Activated CD4-positive, alpha-beta T cell treated with anti-CD3 and anti-CD28 coated beads, Interleukin-2, amount 50 U/mL, for 4 hours (primary cell): Measurements from ENCODE around the gene ARNT2.

Experiments
- DNase-seq, 2 experiments: peaks; one replicate each; pipeline ENCODE4 v3.0.0-alpha.2; 2020

Gene ARNT2

DNA sequence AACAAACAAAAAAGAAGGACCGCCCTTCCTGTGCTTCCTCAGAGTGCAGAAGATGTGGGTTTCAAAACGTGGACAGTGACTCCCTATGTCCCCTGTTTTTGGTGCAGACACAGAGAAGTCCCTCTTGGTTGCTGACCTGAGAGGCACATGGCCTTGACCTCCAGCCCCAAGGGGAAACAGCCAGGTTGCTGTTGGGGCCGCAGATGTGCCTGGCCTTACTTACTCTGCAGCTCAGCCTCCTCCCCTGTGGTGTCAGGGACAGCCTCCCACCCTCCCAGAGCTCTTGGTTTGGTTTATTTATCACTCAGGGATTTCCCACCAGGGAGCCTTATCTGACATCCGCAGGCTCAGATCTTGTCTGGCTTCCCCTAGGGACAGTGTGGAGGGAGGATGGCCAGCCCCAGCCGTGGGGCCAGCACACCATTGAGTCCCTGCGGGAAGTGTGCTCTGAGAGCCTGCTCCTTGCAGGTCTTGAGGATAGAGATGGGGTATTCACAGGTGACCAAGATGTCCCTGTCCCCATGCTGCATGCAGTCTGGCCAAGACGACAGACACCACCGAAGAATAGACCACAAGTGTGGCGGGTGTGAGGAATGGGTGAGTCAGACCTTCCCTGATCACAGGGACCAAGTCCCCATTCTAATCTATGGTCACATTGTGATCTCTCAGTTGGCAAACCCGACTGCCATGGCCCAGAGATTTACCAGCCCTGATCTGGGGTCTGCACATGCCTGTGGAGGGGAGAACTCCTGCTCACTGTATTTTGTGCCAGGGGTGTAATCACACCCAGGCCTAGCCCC lies 156.6 kb downstream of the ARNT2 start:
- DNase-seq = no peak

DNA sequence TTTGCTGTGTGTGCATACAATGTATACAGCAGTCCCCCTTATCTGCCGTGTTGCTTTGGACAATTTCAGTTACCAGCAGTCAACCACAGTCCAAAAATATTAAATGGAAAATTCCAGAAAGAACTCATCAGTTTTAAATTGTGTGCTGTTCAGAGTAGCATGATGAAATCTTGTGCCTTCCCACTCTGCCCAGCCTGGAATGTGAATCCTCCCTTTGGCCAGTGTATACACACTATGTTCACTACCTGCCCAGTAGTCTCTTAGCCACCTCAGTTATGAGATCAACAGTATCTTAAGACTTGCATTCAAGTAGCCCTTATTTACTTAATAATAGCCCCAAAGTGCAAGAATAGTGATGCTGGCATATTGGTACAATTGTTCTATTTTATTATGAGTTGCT lies 157.3 kb downstream of the ARNT2 start:
- DNase-seq = no peak

DNA sequence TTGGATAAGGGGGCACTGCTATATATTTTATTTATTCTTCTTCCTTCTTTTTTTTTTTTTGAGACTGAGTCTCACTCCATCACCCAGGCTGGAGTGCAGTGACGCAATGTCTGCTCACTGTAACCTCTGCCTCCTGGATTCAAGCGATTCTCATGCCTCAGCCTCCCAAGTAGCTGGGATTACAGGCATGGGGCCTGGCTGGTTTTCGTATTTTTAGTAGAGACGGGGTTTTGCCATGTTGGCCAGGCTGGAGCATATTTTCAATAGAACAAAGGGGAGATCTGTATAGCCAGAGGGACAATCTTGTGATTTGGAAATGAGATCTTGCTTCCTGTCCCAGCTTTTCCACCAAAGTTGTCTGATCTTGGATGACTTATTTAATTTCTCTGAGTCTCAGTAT lies 157.9 kb downstream of the ARNT2 start:
- DNase-seq = no peak

DNA sequence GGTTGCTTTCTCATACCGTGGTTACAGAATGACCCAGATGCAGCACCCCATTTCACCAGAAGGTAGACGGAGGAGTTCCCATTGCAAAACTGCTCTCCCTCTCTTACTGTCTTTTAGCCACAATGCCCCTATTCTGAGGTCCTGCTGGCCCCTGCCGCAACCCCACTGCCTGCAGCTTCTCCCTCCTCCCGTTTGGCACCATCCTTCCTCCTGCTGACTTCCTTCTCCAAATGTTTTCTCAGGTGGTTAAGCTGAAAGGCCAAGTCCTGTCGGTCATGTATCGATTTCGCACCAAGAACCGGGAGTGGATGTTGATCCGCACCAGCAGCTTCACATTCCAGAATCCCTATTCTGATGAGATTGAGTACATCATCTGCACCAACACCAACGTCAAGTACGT lies 158.7 kb downstream of the ARNT2 start:
- DNase-seq = no peak

DNA sequence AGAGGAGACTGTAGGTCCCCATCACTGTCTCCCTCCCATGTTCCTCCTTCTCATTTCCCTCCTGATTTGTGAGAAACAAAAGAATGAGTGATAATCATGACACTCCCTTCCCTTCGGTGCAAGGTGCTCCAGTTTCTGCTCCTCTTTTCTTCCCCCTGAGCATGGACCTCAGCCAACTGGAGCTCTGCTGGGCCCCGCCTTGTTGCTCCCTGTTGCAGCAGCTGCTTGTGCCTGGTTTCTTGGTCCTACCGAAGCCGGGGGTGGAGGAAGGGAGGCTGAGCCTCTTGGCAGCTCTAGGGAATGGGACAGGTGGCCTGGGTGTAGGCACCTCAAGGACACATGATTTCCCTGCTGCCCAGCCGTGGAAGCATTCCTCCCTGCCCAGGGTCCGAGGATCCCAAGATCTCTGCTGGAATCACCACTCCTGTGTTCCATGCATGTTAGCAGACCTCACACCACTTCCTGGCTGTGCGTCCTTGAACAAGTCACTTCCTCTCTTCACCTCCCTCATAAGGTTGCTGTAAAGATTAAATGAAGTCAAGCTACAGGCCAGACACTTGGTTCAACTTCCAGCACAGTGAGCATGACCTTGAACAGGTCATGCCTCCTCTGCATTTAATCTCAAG lies 159.3 kb downstream of the ARNT2 start:
- DNase-seq = no peak

DNA sequence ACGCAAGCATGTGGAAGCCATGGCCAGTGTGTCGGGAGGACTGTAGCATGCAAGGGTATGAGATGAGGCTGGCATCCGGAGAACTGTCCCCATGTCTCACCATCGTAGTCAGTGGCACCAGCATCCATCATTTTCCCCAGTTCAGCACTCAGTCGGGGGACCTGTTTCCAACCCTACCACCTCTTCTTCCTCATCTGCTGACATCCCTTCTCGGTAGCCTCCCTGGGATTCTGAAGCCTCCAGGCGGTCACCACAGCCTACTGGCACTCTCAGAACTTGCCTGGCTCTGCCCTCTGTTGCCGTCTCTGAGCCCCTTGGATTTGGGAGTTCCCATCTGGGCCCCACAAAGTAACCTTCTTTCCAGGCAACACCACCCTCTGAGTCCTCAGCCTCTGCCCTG lies 159.9 kb downstream of the ARNT2 start:
- DNase-seq = no peak

DNA sequence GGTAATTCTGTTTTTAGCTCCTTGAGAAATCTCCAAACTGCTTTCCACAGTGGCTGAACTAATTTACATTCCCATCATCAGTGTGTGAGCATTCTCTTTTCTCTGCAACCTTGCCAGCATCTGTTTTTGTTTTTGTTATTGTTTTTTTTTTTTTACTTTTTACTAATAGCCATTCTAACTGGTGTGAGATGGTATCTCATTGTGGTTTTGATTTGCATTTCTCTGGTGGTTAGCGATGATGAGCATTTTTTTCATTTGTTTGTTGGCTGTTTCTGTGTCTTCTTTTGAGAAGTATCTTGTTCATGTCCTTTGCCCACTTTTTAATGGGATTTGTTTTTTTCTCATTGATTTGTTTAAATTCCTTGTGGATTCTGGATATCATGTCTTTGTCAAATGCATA lies 161.2 kb downstream of the ARNT2 start:
- DNase-seq = no peak

DNA sequence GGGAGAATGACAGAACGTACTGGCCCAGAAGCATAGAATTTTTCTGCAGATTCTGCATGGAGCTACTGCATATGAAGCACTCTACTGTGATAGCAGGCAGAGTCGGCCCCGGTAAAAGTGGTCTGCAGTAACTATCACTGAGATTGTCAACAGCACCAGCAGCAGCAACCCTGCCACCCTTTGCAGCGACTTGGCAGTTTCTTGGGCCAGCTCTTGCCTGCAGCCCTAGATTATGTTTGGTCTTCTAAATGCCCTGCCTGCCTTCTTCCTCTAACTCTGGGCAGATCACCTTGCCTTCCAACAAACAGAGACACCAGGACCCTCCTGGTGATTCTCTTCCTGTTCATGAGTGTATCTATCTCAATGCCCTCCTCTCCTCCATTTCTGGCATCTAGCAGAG lies 161.8 kb downstream of the ARNT2 start:
- no peak for DNase-seq

DNA sequence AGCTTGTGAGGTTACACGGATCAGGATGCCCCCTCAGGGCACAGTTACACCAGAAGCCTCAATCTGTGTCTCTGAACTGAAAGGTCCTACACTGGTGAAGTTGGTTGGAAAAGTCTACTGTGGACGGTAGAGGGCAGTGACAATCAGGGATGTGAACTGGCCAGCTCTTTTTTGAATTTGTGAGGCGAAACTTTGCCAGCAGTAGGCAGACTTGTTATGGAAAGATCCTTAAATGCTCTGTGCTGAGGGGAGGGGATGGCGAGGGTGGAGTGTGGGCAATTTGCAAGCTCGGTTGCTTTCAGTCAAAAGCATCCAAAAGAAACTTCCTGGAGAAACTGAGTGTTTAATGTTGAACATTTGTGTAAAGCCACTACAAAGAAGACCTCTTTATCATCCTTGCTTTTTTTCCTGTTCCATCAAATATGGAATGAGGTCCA lies 163.6 kb downstream of the ARNT2 start:
- no peak for DNase-seq

DNA sequence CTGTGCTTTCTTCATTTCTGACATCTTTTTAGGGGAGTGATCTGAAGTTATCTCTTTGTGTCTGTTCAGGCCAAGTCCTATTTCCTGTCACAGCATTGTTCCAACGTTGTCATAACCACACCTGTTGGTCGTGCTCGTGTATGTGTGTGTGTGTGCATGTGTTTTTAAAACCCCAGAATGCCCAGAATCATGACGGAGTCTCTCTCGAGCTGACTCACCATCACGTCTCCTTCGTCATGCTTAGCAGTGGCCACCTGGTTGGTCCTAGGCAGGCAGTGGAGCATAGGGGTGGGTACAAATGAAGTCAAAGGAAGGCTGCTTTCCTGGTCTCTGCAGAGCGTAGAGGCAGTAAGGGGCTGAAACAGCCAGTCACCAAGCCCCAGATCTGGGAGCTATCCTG lies 164.1 kb downstream of the ARNT2 start:
- DNase-seq = no peak

DNA sequence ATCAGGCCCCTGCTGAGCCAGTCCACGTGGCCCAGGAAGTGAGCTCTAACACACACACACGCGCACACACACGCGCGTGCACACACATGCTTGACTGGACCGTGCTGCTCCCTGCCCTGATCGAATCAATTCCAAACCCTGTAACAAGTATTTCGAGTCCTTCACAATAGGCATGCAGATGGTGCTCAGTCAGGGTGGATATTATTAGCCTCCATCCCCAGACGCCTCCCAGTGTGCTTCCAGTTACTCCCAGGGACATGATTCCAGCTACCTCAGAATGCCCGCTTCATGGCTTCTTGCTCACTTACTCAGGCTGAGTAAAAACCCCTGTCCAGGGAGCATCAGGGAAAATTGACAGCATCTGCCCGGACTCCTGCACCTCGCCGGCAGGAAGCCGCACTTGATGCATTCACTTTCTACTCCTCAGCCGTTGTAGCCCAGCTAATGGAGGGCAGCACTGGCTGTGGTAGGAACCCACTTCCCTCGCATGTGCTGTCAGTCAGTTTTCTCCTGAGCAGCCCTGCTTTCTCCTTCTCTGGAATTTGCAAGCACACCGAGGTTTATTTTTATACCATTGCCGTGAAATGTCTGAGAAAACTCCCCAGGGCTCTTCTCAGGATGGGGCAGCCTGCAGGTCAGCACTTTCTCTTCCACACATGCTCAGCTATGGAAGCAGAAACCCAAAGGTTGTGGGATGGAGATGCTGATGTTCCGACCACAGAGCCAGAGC lies 164.9 kb downstream of the ARNT2 start:
- no peak for DNase-seq

DNA sequence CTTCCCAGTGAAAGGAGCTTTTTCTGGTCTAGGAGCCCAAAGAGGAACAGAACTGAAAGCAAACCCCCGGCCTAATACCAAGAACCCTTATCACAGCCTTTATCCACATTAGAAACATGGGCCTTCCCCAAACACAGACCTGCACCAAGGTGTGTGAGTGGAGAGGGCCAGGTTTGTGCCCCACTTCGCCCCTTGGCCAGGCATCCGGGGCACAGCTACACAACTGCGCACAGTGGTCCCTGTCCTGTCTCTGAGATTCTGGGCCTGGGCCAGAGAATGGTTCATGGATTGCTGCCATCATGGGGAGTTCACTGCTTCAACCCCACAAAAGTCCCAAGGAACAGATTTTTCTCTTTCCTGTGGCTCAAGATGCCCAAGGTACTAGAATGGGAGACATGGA lies 165.5 kb downstream of the ARNT2 start:
- no peak for DNase-seq

DNA sequence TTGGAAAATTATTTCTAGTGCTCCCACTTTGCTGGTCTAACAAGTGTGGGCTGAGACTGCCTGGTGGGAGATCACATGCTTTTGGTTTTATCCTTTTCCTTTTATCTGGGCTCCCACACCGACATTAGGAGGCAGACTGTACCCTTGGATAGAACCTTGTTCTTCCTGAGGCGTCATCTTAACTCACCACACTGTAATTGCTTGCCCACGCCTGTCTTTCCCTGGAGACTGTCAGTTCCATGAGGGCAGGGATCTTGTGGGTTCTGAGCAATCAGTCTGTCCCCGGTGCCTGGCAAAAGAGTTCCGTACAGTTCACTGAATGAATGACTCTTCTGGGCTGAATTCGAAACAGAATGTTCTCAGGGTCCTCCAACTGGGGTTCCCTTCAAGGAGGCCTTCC lies 166.4 kb downstream of the ARNT2 start:
- DNase-seq = no peak

DNA sequence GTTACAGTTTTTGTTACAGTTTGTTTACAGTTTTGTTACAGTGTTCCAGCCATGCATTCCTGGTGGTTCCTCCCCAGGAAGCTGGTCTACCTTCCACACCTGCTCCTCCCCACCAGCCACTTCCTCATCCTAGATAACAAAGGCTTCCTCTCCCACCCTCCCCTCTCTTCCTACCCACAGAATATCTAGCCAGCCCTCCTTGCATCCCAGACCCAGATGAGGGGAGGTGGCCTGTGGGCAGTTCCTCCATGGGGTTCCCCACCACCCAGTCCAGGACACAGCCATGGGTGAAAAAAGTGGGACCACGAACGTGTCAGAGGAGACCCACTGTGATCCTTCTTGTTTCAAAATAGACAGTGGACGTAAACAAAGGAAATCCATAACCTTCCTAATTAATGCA lies 168.2 kb downstream of the ARNT2 start:
- DNase-seq = no peak

DNA sequence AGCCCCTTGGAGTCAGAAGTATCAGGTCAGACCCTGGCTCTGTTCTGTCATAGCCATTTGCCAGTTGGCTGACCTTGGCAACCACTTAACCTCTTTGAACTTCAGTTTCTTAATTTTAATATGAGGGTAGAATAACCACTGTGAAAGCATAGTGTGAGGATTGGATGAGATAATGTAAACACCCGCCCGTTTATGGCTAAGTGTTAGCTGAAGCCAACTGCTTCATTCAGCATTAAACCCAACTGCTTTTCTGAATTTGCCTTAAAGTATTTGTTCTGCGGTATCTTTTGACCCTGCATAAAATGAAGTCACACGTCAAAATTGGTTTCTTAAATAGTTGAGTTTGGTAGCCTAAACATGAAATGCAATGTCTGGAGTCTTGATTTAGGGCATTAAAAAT lies 169.4 kb downstream of the ARNT2 start:
- no peak for DNase-seq

DNA sequence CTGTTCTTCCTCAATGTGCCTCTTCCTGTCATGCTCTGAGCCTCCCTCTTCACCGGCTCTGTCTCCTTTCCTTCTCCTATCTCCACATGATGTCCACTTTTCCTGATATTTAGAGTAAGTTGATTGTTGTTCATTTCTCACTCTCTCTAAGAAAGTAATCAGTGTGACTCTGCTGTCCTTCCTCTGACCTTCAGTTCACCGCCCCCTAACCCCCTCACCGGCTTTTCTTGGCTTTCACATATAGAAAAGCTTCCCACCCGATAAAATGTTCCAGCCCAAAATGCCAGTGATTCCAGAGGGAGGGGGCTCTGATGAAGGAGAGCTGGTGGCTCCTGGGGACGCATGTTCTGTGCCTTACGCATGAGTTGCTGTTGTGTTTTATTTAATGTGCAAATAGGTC lies 170.4 kb downstream of the ARNT2 start:
- no peak for DNase-seq

DNA sequence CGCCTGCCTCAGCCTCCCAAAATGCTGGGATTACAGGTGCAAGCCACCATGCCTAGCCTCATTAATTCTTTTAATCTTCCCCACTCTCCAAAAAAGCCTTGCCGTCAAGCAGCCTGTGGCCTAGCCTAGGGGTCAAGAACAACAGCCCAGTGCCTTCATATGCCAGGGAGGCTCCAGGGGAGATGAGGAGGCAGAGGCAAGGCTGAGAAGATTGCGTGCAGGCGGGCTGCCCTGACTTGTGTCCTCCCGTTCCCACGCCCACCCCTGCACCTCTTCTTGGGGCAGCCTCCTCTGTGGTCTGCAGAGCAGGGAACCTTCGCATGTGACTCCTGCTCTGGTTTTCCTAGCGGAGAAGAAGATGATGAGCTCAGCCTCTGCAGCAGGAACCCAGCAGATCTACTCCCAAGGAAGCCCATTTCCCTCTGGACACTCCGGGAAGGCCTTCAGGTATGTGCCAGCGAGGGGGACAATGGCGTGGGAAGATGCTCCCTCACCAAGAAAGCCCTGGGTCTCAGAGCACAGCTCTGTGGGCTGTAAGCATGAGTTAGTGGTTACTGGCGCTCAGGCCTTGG lies 172.4 kb downstream of the ARNT2 start:
- no peak for DNase-seq

DNA sequence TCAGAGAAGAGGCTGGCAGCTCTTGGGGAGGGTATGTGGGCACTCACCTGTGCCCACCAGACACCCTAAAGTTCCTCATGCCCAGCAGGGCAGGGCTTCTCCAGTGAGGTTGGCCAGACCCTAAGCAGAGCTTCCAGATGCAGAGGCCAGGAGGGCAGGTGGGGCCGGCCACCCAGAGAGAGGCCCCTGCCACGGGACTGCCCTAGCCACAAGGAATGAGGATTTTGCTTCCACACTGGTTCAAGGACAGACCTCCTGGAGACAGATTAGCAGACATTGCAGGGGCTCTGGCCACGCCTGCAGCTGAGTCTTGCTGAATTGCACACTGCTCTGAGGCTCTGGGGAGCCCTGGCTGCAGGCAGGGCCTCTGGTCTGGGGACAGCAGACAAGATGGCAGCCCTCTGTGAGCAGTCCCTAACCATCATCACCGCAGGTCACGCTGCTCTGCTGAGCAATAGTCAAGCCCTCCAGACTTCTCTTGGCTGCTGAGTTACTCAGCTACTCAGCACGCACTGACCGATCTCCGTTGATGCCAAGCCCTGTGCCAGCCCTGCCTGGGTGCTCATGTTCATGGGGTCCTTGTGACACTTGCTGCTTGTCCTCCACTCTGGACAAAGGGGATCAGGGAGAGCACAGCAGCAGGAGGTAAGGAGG lies 173.5 kb downstream of the ARNT2 start:
- DNase-seq = no peak

DNA sequence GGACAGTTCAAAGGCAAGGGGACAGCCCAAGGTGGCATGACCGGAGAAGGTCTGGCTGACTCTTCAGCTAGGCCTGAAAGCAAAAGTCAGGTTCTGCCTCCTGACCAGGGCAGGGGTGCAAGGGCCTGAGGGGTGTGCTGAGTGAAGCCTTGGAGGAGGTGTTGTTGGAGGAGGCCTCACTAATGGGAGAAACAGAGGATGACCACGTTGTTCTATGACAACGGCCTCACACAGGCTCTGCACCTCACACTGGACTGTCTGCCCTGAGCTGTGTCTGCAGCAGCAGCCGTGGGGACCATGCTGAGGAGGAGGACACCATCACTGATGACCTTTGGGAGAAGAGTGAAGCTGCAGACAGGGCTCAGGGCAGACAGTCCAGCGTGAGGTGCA lies 174.0 kb downstream of the ARNT2 start:
- DNase-seq = no peak

DNA sequence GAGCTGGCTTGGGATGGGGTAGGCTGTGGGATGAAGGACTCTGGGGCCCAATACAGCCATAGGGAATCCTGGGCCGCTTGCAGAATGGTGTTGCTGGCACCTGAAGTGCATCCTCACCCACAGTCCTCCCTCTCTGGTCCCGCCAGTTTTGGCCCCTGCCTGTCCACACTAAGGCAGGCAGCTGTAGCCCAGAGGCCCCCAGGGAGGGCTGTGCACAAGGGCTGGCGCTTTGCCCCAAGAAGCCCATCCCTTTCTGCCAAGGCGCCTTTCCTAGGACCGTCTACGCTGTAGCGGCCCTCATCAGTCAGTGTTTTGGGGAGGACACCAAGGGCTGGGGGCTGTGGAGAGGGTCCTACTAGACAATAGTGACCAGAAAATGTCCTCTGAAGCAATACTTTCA lies 174.7 kb downstream of the ARNT2 start:
- DNase-seq = no peak

DNA sequence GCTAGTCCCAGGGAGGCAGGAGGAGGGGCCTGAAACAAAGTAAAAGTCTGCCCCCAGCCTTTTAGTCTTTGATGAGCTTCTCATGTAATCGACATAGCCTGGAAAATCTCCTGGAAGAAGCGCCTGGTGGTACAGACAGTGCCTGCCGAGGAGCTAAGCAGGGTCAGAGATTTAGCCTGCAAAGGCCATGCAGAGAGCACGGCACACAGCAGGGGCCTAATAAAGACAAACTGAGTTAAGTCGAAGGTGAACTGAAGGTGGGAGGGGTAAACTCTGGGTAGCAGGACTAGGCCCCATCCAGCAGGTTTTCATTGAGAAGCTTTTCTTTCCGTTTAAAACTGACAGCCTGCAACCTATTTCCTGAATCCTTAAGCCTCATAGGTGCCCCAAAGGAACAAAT lies 175.4 kb downstream of the ARNT2 start:
- DNase-seq = no peak

DNA sequence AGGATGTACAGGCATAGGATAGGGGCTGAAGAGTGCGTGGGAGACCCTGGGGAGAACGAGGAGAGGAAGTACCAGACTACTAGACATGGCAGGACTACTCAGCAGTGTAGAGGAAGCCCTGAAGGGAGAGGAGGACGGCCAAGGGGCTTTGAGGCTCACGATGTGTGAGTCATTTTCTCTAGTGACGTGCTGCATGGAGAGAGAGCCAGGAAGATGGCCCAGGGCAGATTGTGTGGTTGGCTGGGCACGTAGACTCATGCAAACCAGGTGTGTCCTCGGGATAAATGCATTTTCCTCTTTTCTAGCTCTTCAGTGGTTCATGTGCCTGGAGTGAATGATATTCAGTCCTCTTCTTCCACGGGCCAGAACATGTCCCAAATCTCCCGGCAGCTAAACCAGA lies 175.9 kb downstream of the ARNT2 start:
- no peak for DNase-seq

DNA sequence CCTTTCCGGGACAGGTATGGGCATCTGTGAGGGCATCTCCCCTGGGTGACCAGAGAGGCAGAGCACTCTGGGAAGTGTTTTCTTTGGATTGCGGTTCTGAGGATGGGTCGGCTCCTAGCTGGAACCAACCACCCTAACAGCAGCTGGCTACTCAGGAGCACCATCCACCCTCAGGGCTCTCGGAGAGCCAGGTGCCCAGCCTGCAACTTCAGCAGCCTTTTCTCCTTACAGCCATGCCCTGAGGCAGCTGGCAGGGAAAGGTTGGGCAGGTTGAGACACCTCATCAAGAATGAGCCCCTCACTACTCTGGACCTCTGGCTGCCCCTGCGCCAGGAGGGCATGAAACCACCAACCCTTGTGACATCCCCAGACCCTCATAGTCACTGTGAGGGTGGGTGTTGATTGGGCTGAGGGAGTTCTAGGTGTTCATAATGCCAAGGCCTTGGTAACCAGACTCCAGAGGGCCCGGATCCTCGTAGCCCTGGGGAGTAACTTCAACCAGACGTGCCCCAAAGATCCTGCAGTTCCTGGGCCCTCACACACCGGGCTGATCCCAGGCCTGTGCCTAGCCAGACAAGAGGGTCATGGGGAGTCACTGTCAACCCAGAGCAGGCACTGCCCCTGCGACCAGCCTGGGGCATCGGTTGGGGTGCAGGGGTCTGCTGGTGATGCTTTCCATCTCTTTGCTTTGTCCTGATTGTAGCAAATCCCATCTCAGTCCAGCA lies 176.5 kb downstream of the ARNT2 start:
- no peak for DNase-seq
